ENCODE data around the gene NIPAL3.

GRCh38 chr1:24508911-24509310, 93.3 kb downstream of the NIPAL3 start:
- TF ChIP-seq CTCF (conservative IDR thresholded peaks at IDR 0.05; ENCODE audit: low read depth, low read length), result no peak
- TF ChIP-seq EZH2 (IDR thresholded peaks at IDR 0.05; ENCODE audit: borderline replicate concordance, low read depth, low read length, poor library complexity, severe bottlenecking), result no peak
